IMR-90 (cell line): Measurements from ENCODE around the gene SMIM24. TPM values are rescaled to one million over a fixed set of nuclear protein-coding genes. Genes with fewer than 3 reads are reported as not detected.

Source experiments
- ATAC-seq: fragments of 200-7000 bp; cut with Tn5 transposase; 2 replicates; pipeline ENCODE4 v1.9.1; 2020; ENCODE audit warnings: low read depth, mild to moderate bottlenecking, moderate library complexity
- BruUV-seq: library from RNA; stranded (reverse); fragments of 400-500 nt; replicated peaks from 2 replicates; lab custom pipeline; 2021; lab: Mats Ljungman, UMichigan
- CTCF ChIA-PET: fragments of 300-600 bp; formaldehyde crosslinking; extraction: SDS; loops from one replicate; lab custom pipeline; 2021; ENCODE audit warnings: antibody characterized with exemption; lab: Yijun Ruan, JAX
- POLR2A ChIA-PET: fragments of 300-600 bp; sonication (Branson Sonifier 250); formaldehyde crosslinking; loops from one replicate; lab custom pipeline; 2022; ENCODE audit warnings: antibody characterized with exemption; ENCODE audit not compliant: unreplicated experiment; lab: Charles Lee
- DNase-seq: peaks from one replicate; pipeline ENCODE4 v3.0.0; 2013
- H2AFZ ChIP-seq: replicated peaks from 2 replicates; pipeline ENCODE3; 2013; ENCODE audit warnings: low read length, mild to moderate bottlenecking; ENCODE audit not compliant: poor library complexity
- H2AK5ac ChIP-seq: 2 replicates; pipeline ENCODE4 v1.6.1; 2013; ENCODE audit warnings: low read depth, low read length, inconsistent platforms
- H2AK9ac ChIP-seq: replicated peaks from 2 replicates; pipeline ENCODE3; 2013; ENCODE audit warnings: mild to moderate bottlenecking, low read depth, low read length, moderate library complexity; ENCODE audit not compliant: poor library complexity
- H2BK120ac ChIP-seq: 2 replicates; pipeline ENCODE4 v1.6.1; 2013; ENCODE audit warnings: low read depth, low read length, inconsistent platforms
- H2BK15ac ChIP-seq: 3 replicates; pipeline ENCODE4 v1.6.1; 2013; ENCODE audit warnings: low read depth, low read length, inconsistent platforms
- H2BK20ac ChIP-seq: 2 replicates; pipeline ENCODE4 v1.6.1; 2013; ENCODE audit warnings: low read depth, mild to moderate bottlenecking, inconsistent platforms, low read length, moderate library complexity
- H2BK5ac ChIP-seq: 2 replicates; pipeline ENCODE4 v1.6.1; 2013; ENCODE audit warnings: mild to moderate bottlenecking, low read depth, low read length, inconsistent platforms; ENCODE audit not compliant: poor library complexity, severe bottlenecking
- H3K14ac ChIP-seq: replicated peaks from 2 replicates; pipeline ENCODE4 v1.6.1; 2013; ENCODE audit warnings: low read depth, low read length, inconsistent platforms
- H3K18ac ChIP-seq: 2 replicates; pipeline ENCODE4 v1.6.1; 2013; ENCODE audit warnings: low read depth, low read length, control low read depth
- H3K23ac ChIP-seq: 2 replicates; pipeline ENCODE4 v1.6.1; 2013; ENCODE audit warnings: low read depth, low read length, inconsistent platforms
- H3K27ac ChIP-seq: 2 replicates; pipeline ENCODE4 v1.5.1; 2013; ENCODE audit warnings: mild to moderate bottlenecking, control low read depth, low read length; ENCODE audit not compliant: insufficient read depth
- H3K27me3 ChIP-seq: 2 replicates; pipeline ENCODE4 v1.6.1; 2013; ENCODE audit warnings: low read length; ENCODE audit not compliant: control insufficient read depth, insufficient read depth
- H3K36me3 ChIP-seq: 2 replicates; pipeline ENCODE4 v1.6.1; 2013; ENCODE audit warnings: low read length, mixed read lengths; ENCODE audit not compliant: control insufficient read depth, insufficient read depth
- H3K4ac ChIP-seq: 2 replicates; pipeline ENCODE4 v1.6.1; 2013; ENCODE audit warnings: low read depth, low read length, inconsistent platforms
- H3K4me1 ChIP-seq: 2 replicates; pipeline ENCODE4 v1.6.1; 2013; ENCODE audit warnings: low read length, mixed read lengths; ENCODE audit not compliant: control insufficient read depth, insufficient read depth
- H3K4me2 ChIP-seq: 2 replicates; pipeline ENCODE4 v1.6.1; 2013; ENCODE audit warnings: low read depth, mild to moderate bottlenecking, control low read depth, low read length, moderate library complexity
- H3K4me3 ChIP-seq: 2 replicates; pipeline ENCODE4 v1.5.1; 2013; ENCODE audit warnings: low read depth, mild to moderate bottlenecking, control low read depth, low read length, moderate library complexity; ENCODE audit not compliant: insufficient read depth
- H3K56ac ChIP-seq: 2 replicates; pipeline ENCODE4 v1.6.1; 2013; ENCODE audit warnings: low read length, inconsistent platforms; ENCODE audit not compliant: insufficient read depth; ENCODE audit errors: extremely low read depth
- H3K79me1 ChIP-seq, 2 experiments: 2 replicates each; pipeline ENCODE4 v1.6.1; 2013; ENCODE audit warnings: low read length in 2 of 2, inconsistent platforms in 1 of 2, low read depth in 1 of 2
- H3K9ac ChIP-seq: 2 replicates; pipeline ENCODE4 v1.6.1; 2013; ENCODE audit warnings: low read depth, low read length, control low read depth
- H3K9me1 ChIP-seq: 2 replicates; pipeline ENCODE4 v1.6.1; 2013; ENCODE audit warnings: low read length, inconsistent platforms; ENCODE audit not compliant: insufficient read depth
- H3K9me3 ChIP-seq: 2 replicates; pipeline ENCODE4 v1.6.1; 2013; ENCODE audit warnings: low read length; ENCODE audit not compliant: control insufficient read depth, insufficient read depth
- H4K20me1 ChIP-seq: 2 replicates; pipeline ENCODE4 v1.6.1; 2013; ENCODE audit warnings: low read length, inconsistent platforms; ENCODE audit not compliant: insufficient read depth
- H4K5ac ChIP-seq: 2 replicates; pipeline ENCODE4 v1.6.1; 2013; ENCODE audit warnings: mild to moderate bottlenecking, low read depth, low read length, control low read depth
- H4K8ac ChIP-seq, 2 experiments: 2 replicates each; pipeline ENCODE4 v1.6.1; 2013; ENCODE audit warnings: low read depth in 2 of 2, low read length in 2 of 2, control low read depth in 1 of 2, inconsistent platforms in 1 of 2
- H4K91ac ChIP-seq: 2 replicates; pipeline ENCODE4 v1.6.1; 2013; ENCODE audit warnings: low read depth, low read length, inconsistent platforms; ENCODE audit not compliant: insufficient read depth
- BHLHE40 ChIP-seq: fragments of 150-350 bp; IDR thresholded peaks from 2 replicates; pipeline ENCODE4 v1.6.1; 2016; ENCODE audit warnings: mild to moderate bottlenecking, low read depth, low read length
- CEBPB ChIP-seq: IDR thresholded peaks from 2 replicates; pipeline ENCODE4 v1.6.1; 2012; ENCODE audit warnings: low read depth, low read length, improper control_type of control experiment
- CHD1 ChIP-seq: IDR thresholded peaks from 2 replicates; pipeline ENCODE4 v1.6.1; 2012; ENCODE audit warnings: low read depth, low read length, improper control_type of control experiment
- ELK1 ChIP-seq: fragments of 150-350 bp; IDR thresholded peaks from 2 replicates; pipeline ENCODE4 v1.6.1; 2016; ENCODE audit warnings: low read depth, mild to moderate bottlenecking, low read length, moderate library complexity, borderline replicate concordance
- MAFK ChIP-seq: IDR thresholded peaks from 2 replicates; pipeline ENCODE4 v1.6.1; 2012; ENCODE audit warnings: low read depth, low read length, improper control_type of control experiment
- MXI1 ChIP-seq: IDR thresholded peaks from 2 replicates; pipeline ENCODE4 v1.6.1; 2012; ENCODE audit warnings: low read depth, mild to moderate bottlenecking, low read length, moderate library complexity, borderline replicate concordance
- POLR2A ChIP-seq: IDR thresholded peaks from 2 replicates; pipeline ENCODE4 v1.6.1; 2012; ENCODE audit warnings: mild to moderate bottlenecking, low read depth, low read length
- RAD21 ChIP-seq: IDR thresholded peaks from 2 replicates; pipeline ENCODE4 v1.6.1; 2012; ENCODE audit warnings: low read length, improper control_type of control experiment
- RFX5 ChIP-seq: IDR thresholded peaks from 2 replicates; pipeline ENCODE4 v1.8.0; 2012; ENCODE audit warnings: low read depth, mild to moderate bottlenecking, low read length, moderate library complexity
- SMC3 ChIP-seq: fragments of 150-350 bp; IDR thresholded peaks from 2 replicates; pipeline ENCODE4 v1.6.1; 2016; ENCODE audit warnings: low read depth, mild to moderate bottlenecking, antibody characterized with exemption, low read length, moderate library complexity
- WGBS, 2 experiments: methylation state at CpG; one replicate each; pipeline versions ENCODE4 v1.1.5 to v1.1.7; 2013; ENCODE audit warnings: missing lambda C conversion rate in 2 of 2; ENCODE audit not compliant: insufficient read length in 1 of 2; ENCODE audit errors: extremely low coverage in 2 of 2; 5-methylcytosine and 5-hydroxymethylcytosine counted together
- dilution Hi-C: fragments of 300-500 bp; cut with HindIII; formaldehyde crosslinking; loops from one replicate; pipeline ENCODE4 v1.14.3; 2018; ENCODE audit warnings: low sequenced_read_pairs; ENCODE audit not compliant: unreplicated experiment
- in situ Hi-C: fragments of 300-500 bp; cut with MboI; formaldehyde crosslinking; loops from 3 replicates; pipeline ENCODE4 v1.14.3; 2019; ENCODE audit warnings: low sequenced_read_pairs, inconsistent platforms, mixed read lengths
- intact Hi-C: fragments of 100-400 bp; cut with micrococcal nuclease; formaldehyde crosslinking; loops from 2 replicates; pipeline ENCODE4 v1.10.0; 2022
- polyA plus RNA-seq, 3 experiments: library from polyadenylated mRNA; depleted of rRNA; stranded (reverse); fragments of >200 nt; gene quantifications; 2 replicates each; pipeline ENCODE4 v1.2.3, GENCODE V29; 2012; ENCODE audit warnings: low replicate concordance in 1 of 3
- total RNA-seq: library from RNA; depleted of rRNA; stranded (reverse); fragments of >200 nt; gene quantifications from 2 replicates; pipeline ENCODE4 v1.2.3, GENCODE V29; 2012
- TF ChIP-seq, protein P1 (sequence below): fragments of 150-350 bp; IDR thresholded peaks from 2 replicates; pipeline ENCODE4 v1.6.1; 2017; ENCODE audit warnings: mild to moderate bottlenecking, antibody characterized with exemption, low read length, low read depth
- TF ChIP-seq, protein P2 (sequence below): conservative IDR thresholded peaks from 2 replicates; pipeline ENCODE4 v1.5.1; 2012; ENCODE audit warnings: mild to moderate bottlenecking, low read depth, low read length, improper control_type of control experiment

Gene SMIM24
- total and polyA plus RNA-seq, 2 of the 4 experiments (the other 2 are of a cell fraction): not detected

- TF ChIP-seq CEBPB (no peak), MAFK (no peak), SMC3 (no peak), CHD1 (no peak)
Observed at GRCh38 chr19:3479177-3479833, 1.0 kb downstream of the SMIM24 start (continued).

- H3K79me1 ChIP-seq: no peaks in the 10 kb centered on the region
- no peak overlapping the region for H3K4me3 ChIP-seq
- H2BK5ac ChIP-seq: no peak overlapping the region
- WGBS, 2 experiments: no CpG with 5 or more reads among the region's 27 CpGs
- H3K18ac ChIP-seq: no peak overlapping the region
- H4K8ac ChIP-seq: no peak overlapping the region
- no TSS peak for BruUV-seq
- no peaks in the 10 kb centered on the region for H3K4me1 ChIP-seq
- ATAC-seq: no peak
- H2AFZ ChIP-seq: peak overlapping the region; percentile 63
- H3K14ac ChIP-seq: no peak overlapping the region
- 0 out of 2 replicates have a peak overlapping the region, but pooled peaks have one; percentile 40 for H3K4me2 ChIP-seq
- DNase-seq: no peak
- H3K9me3 ChIP-seq: no peaks in the 10 kb centered on the region; the same call in 1 of the 2 replicates
- intact Hi-C loops: no loop called here
- no peak overlapping the region for H4K91ac ChIP-seq
- no peak overlapping the region for H2AK5ac ChIP-seq
- no peak overlapping the region for H3K56ac ChIP-seq
- ChIA-PET CTCF (no interaction called here), POLR2A (no interaction called here)
- H3K23ac ChIP-seq: no peak overlapping the region
- H3K27me3 ChIP-seq: peaks cover 43% of the 10 kb centered on the region
- no peak overlapping the region for H2BK15ac ChIP-seq
- in situ Hi-C loops: loop anchor here (25.0 kb wide), 1 partner anchor 516 kb away; no protein-coding TSS in a partner anchor
- H3K36me3 ChIP-seq: no peaks in the 10 kb centered on the region
- H3K9ac ChIP-seq: no peak overlapping the region
- H4K20me1 ChIP-seq: no peaks in the 10 kb centered on the region
- H2AK9ac ChIP-seq: no peak overlapping the region
- H3K9me1 ChIP-seq: no peaks in the 10 kb centered on the region
- dilution Hi-C loops: no loop called here
- no peak overlapping the region for H3K27ac ChIP-seq
- H2BK20ac ChIP-seq: no peak overlapping the region
- no peak overlapping the region for H2BK120ac ChIP-seq
- H4K5ac ChIP-seq: no peak overlapping the region
- H3K4ac ChIP-seq: no peak overlapping the region
- TF ChIP-seq RFX5 (no peak), MXI1 (no peak), MAFK (no peak), BHLHE40 (no peak), RAD21 (no peak), POLR2A (no peak), ELK1 (no peak)
- TF ChIP-seq, protein P1, sequence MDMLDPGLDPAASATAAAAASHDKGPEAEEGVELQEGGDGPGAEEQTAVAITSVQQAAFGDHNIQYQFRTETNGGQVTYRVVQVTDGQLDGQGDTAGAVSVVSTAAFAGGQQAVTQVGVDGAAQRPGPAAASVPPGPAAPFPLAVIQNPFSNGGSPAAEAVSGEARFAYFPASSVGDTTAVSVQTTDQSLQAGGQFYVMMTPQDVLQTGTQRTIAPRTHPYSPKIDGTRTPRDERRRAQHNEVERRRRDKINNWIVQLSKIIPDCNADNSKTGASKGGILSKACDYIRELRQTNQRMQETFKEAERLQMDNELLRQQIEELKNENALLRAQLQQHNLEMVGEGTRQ: no peak
- TF ChIP-seq, protein P2, sequence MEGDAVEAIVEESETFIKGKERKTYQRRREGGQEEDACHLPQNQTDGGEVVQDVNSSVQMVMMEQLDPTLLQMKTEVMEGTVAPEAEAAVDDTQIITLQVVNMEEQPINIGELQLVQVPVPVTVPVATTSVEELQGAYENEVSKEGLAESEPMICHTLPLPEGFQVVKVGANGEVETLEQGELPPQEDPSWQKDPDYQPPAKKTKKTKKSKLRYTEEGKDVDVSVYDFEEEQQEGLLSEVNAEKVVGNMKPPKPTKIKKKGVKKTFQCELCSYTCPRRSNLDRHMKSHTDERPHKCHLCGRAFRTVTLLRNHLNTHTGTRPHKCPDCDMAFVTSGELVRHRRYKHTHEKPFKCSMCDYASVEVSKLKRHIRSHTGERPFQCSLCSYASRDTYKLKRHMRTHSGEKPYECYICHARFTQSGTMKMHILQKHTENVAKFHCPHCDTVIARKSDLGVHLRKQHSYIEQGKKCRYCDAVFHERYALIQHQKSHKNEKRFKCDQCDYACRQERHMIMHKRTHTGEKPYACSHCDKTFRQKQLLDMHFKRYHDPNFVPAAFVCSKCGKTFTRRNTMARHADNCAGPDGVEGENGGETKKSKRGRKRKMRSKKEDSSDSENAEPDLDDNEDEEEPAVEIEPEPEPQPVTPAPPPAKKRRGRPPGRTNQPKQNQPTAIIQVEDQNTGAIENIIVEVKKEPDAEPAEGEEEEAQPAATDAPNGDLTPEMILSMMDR: no peak
Observed at GRCh38 chr19:3478409-3479176, 1.7 kb downstream of the SMIM24 start.
